ENCODE results near the gene KCNIP1. TPM values are rescaled to one million over a fixed set of nuclear protein-coding genes. Genes with fewer than 3 reads are reported as not detected.

The KCNIP1 gene
- total and polyA plus RNA-seq, 8 donors, result 0.35 to 4.9 (median 2.5) TPM

DNA sequence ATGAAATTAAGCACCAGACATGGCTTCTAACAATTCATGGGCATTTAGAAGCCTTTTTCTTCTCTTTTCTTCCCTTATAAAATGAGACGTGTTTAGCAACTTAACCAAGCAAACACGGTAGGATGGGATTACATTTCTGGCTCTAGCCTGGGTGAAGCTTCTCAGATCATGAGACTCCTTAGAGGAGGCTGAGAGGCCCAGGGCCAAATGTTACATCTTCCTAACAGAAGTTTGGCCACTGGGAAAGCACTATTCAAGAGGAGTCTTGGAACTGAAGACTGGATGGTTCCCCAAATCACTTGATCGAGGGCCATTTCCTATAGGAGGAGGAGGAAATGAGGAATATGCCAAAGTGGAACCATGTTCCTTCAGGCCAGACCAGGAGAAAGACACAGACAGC is 281.6 kb downstream of the KCNIP1 start:
- H3K4me1 ChIP-seq, result no peaks in the 10 kb centered on the region
- DNase-seq, result no peak
- no peak overlapping the region for H3K27ac ChIP-seq
- no peaks in the 10 kb centered on the region for H3K27me3 ChIP-seq
- no peak for ATAC-seq
- TF ChIP-seq, protein P1, sequence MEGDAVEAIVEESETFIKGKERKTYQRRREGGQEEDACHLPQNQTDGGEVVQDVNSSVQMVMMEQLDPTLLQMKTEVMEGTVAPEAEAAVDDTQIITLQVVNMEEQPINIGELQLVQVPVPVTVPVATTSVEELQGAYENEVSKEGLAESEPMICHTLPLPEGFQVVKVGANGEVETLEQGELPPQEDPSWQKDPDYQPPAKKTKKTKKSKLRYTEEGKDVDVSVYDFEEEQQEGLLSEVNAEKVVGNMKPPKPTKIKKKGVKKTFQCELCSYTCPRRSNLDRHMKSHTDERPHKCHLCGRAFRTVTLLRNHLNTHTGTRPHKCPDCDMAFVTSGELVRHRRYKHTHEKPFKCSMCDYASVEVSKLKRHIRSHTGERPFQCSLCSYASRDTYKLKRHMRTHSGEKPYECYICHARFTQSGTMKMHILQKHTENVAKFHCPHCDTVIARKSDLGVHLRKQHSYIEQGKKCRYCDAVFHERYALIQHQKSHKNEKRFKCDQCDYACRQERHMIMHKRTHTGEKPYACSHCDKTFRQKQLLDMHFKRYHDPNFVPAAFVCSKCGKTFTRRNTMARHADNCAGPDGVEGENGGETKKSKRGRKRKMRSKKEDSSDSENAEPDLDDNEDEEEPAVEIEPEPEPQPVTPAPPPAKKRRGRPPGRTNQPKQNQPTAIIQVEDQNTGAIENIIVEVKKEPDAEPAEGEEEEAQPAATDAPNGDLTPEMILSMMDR (IDR thresholded peaks at IDR 0.05), result no peak
- H3K36me3 ChIP-seq, result no peaks in the 10 kb centered on the region
- no peaks in the 10 kb centered on the region for H3K9me3 ChIP-seq
- intact Hi-C loops (cut with DNase I), result no loop called here
- H3K4me3 ChIP-seq, result no peak overlapping the region

Other genes with a start within 250 kb of the KCNIP1 start
- gene LCP2, start 206.2 kb upstream of the KCNIP1 start, total RNA-seq, result 100 to 1,000 TPM in 1 of 2 donors, 10 to 100 TPM in 1; 37.3 to 110 TPM
- 10 to 100 TPM in 1 of 6 donors, 1 to 10 TPM in 5; 7.0 to 10.5 (median 9.2) TPM for gene LCP2, start 206.2 kb upstream of the KCNIP1 start, polyA plus RNA-seq (ENCODE audit: insufficient read length in 6 of 6)
- gene KCNMB1, start 114.7 kb upstream of the KCNIP1 start, total RNA-seq, result 1 to 10 TPM; 1.9 to 5.0 TPM
- 1 to 10 TPM in 5 of 6 donors, under 1 TPM in 1; 0.78 to 1.9 (median 1.2) TPM for gene KCNMB1, start 114.7 kb upstream of the KCNIP1 start, polyA plus RNA-seq (ENCODE audit: insufficient read length in 6 of 6)

Measured in left lung (tissue), 10 donors.